GM19452 (cell line): ENCODE results near the gene NEU4.
"Not testable (repeated sequence)": the region's sequence is repeated elsewhere in the genome, so short reads cannot be mapped to it uniquely, and the experiment has no call there.

ENCODE experiments used
- ATAC-seq: cut with Tn5 transposase; IDR thresholded peaks from one replicate; pipeline ENCODE4 v1.9.1; 2021; ENCODE audit not compliant: unreplicated experiment

NEU4 gene

DNA sequence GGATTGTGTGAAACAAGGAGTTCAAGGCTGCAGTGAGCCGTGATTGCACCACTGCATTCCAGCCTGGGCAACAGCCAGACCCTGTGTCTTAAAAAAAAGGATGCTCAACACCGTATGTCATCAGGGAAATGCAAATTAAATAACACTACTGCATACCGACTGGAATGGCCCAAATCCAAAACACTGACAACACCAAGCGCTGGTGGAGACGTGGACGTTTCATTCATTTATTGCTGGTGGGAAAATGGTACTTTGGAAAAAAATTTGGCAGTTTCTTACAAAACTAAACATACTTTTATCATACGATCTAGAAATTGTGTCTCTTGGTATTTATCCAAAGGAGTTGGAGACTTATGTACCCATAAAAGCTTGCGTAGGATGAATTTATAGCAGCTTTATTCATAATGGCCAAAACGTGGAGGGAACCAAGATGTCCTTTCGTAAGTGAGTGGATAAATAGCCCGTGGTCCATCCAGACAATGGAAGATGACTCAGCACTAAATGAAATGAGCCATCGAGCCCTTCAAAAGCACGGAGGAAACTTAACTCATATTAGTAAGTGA lies 24.2 kb downstream of the NEU4 start:
- ATAC-seq = no peak

DNA sequence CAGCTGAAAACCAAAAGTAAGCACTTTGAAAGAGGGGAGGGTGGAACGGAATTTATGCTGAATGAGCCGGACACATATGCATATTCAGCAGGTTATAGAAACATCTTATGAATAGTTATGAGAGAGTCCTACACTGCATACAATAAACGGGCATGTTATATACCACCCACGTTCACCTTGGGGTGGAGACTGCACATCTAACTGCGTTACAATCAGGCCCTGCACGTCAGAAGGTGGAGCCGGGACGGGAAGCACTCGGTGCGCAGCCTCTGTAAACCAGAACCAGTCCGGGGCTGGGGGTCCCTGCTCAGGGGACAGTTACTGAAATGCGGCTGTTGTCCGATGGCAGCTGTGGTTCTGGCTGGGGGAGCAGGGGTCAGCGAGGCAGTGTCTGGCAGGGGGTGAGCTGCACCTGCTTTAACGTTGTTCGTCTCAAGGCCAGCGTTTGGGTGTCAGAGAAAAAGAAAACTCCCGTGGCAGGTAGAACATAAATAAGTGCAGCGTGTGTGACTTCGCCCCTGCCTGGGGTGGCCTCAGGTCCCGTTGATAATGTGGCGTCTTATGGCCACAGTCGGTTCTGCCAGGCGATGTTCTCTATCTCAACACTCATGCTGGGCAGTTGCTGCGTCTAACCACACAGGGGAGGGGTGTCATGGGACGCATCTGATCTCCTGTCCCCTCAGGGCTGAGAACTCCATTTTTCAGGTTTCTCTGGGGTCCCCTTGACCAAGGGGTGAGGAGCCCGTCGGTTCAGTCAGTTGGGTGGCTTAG lies 24.9 kb downstream of the NEU4 start:
- not testable (repeated sequence) for ATAC-seq

DNA sequence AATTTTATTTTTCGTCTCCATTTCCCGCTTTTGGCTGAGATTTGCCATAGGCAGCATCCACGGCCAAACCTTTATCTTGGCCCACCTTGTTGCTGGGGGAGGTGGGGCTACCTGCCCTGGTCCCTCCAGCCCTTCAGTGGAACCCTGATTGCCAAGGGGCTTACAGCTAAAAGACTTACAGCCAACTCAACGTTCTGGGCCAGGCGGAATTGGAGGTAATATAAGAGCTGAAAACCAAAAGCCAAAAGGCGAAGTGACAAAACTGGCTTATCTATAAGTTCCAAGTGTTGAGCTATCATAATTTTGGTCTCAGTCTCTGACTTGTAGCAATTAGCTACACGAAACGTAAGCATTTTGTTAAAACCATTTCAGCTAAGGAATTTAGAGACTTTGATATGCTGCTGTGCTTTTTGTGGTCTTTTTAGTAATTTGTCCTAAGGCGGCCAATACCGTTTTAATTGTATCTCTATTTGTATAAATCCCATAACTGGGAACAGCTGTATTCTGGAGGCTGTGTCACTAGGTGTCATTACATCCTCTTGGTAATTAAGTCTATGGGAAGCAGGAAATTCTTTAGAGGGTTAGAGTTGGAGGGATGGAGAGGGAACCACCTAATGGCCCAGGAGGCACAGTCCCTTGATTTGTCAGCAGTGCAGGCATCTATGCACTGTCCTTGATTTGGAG lies 25.7 kb downstream of the NEU4 start:
- no peak for ATAC-seq

DNA sequence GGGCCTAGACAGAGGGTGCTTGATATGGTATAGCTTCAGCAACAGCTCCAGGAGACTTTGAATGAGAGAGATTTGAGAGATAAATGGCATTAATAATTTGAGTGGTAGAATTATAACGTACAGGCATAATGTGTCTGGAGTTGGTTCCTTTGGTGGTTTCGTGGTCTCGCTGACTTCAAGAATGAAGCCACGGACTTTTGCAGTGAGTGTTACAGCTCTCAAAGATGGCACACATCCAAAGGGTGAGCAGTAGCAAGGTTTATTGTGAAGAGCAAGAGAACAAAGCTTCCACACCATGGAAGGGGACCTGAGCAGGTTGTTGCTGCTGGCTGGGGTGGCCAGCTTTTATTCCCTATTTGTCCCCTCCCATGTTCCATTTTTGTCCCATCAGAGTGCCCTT lies 26.6 kb downstream of the NEU4 start:
- no peak for ATAC-seq

DNA sequence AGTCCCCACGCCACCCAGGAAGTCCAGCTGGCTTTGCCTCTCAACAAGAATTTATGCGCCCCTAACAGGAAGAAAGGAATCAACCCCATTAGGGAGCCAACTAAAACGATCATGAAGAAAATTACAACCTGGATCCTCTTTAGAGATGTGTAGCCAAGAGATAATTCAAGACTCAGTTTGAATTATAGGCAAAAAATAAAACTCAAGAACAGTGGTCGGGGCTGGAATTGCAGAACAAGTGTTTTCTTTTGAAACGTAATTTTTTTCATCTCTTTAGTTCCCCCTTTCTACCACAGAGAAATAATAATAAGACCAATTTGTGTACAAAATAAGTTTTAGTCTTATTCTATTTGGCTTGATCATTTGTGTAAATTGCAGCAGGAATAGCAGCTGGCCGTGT lies 27.3 kb downstream of the NEU4 start:
- no peak for ATAC-seq

DNA sequence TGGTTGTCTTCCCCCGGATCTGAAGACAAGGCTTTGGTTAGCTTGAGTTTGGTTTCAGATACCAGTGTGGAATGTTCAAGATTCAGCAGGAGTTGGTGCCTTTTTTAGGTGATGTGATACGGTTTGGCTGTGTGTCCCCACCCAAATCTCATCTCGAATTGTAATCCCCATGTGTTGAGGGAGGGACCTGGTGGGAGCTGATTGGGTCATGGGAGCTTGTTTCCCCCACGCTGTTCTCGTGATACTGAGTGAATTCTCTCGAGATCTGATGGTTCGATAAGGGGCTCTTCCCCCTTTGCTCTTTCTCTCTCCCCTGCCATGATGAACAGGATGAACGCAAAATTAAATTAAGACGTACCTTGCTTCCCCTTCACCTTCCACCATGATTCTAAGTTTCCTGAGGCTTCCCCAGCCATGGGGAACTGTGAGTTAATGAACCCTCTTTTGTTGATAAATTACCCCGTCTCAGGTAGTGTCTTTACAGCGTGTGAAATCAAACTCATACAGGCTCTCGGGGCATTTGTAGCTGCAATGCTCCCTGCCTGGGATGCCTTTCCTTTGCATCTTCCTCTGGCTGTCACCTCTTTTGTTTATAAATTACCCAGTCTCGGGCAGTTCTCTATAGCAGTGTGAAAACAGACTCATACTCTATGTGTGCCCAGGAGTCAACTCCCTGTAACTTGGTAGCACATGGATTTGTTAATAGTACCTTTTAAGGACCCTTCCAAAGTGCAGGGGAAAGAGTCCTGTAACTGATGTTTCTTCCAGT lies 28.4 kb downstream of the NEU4 start:
- ATAC-seq = no peak

DNA sequence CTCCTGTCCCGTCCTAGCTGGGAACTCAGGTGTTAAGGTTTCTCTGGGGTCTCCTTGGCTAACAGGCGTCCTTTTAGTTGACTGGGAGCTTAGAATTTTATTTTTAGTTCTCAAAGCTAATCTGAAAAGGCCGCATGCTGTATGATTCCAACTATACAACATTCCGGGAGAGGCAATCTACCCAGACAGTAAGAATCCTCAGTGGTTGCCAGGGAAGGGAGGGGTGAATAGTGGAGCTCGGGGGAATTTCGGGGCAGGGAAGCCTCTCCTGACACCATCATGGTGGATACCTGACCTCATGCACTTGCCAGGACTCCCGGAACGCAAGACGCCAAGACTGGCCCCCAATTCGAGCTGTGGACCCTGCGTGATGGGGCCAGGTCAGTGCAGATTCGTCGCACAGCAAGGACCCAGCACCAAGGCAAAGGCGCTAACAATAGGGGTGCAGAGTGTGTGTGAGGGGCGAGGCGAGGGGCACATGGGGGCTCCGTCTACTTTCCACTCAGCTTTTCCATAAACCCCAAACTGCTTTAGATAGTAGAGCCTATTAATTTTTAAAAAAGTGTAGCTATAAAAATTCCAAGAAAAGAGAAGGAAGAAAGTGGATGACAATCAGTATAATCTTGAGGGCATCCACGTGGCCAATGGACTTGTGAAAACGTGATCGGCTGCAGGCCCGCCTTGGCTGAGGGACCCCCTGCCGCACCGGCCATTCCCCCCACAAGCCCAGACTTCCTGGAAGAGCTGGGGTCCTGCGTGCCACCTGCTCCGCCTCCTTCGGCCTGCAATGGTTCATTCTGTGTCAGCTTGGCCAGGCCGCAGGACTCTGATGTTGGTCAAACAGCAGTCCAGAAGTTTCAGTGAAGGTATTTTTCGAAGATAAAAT lies 32.4 kb downstream of the NEU4 start:
- ATAC-seq = no peak

DNA sequence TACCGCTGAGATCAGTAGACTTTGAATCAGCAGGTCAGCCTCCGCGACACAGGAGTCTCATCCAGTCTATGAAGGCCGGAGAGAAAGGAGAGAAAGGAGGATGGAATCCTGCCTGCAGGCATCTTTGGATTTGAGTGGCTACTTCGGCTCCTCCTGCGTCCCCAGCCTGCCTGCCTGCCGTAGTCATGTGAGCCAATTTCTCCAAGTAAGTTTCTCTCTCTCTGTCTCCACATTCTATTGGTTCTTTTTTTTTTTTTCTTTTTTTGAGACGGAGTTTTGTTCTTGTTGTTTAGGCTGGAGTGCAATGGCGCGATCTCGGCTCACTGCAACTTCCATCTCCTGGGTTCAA lies 33.0 kb downstream of the NEU4 start:
- ATAC-seq = no peak

DNA sequence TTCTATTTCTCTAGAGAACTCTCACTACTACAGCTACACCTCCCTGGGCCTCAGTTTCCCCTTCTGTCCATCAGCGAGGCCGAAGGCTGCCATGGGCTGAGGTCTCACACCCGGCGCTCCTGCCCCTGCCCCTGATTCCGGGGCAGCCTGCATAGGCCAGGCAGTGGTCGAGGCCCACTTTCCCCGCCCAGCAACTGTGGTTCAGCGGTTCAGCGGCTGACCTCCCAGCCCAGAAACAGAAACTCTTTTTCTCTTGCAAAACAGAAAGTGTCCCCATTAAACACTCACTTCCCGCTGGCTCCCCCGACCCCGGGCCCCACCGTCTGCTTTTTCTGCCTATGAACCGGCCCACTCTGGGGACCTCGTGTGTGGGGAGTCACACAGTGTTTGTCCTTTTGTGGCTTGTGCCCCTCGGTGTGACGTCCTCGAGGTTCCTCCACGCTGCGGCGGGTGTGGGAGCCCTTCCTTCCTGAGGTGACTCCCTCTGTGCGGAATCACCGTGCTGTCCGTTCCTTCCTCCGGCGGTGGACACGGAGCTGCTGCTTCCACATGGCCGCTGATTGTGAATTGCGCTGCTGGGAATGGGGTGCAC lies 33.7 kb downstream of the NEU4 start:
- ATAC-seq = no peak

DNA sequence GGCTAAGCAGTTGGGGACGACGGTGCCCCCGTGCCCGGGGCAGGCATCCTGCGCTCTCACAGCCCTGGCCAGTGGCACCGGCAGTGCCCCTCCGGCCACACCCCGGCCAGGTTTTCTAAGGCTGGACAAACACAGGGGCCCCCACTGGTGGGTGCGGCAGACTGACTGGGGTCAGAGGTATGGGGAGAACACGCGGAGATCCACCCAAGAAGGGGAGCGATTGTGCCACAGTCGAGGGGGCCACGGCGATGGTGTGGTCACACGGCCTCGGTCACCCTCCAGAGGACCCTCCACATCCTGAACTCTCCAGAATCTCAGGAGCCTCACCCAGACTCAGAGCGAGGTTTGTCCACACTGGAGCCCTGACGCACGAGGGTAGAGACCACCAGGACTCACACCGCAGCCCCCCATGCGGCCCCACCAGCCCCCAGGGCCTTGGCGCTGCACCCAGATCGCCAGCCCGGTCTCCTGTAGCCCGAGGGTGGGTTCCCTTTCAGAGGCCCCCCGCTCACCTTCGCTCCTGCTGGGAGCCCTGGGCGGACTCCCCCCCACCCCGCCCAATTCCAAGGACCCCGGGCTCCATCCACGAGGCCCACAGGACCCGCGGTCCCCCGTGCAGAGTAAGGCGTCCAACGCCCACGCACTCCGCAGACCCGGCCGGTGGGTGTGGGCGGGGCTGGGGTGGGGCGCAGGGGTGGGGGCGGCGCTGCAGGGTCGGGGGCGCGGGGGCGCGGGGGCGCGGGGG lies 34.5 kb downstream of the NEU4 start:
- no peak for ATAC-seq

DNA sequence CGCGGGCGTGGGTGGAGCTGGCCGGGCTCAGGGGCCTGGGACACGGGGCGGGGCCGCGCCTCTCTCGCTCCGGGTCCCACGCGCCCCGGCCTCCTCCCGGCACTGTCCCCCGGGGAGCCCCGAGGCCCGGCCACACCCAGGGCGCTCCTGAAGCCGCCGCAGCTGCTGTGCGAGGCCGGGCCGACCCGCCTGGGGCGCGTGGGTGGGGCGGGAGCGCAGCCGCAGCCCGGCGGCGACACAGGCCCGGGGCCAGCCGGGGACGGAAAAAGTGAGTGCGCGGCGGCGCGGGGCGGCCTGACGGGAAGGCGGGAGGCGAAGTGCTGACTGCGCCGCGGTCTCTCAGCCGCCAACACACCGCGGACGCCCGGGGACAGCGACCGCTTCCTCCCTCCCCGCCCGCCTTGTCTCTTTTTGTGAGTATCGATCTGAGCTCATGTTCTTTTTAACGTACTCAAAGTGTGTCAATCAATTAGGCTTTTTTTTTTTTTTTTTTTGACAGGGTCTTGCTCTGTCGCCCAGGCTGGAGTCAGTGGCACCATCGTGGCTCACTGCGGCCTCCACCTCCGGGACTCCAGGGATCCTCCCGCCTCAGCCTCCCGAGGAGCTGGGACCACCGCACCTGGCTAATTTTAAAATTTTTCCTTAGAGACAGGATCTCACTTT lies 35.2 kb downstream of the NEU4 start:
- peak; percentile 71 for ATAC-seq

DNA sequence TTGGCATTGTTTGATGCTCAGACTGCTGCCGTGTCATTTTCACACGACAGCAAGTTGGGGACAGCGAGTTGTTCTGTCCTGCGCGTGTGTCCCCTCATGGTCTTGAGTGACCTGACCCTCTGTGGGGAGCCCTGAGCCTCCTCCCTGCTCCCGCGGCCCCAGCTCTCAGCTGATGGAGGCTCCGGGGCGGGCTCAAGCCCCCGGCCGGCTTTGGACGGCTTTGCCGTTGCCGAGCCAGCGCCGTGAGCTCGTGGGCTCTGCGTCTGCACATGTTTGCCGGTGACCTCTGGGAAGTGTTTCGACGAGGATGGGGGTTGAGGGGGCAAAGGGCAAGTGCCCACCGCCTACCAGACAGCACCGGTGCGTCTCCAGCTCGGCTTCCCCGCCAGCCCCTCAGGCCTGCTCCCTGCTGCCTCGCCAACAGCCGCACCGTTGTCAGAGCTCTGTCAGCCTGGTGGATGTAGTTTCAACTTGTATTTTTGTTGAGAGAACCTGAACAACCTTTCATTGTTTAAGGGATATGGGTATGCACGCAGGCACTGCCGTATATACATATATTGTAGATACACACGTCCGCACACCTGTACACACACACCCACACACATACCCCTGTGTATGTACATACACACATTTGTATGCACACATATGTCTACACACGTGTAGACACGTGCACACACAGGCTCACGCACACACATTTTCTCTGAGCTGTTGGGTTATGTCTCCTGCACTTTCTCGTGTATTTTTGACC lies 36.0 kb downstream of the NEU4 start:
- ATAC-seq = no peak

DNA sequence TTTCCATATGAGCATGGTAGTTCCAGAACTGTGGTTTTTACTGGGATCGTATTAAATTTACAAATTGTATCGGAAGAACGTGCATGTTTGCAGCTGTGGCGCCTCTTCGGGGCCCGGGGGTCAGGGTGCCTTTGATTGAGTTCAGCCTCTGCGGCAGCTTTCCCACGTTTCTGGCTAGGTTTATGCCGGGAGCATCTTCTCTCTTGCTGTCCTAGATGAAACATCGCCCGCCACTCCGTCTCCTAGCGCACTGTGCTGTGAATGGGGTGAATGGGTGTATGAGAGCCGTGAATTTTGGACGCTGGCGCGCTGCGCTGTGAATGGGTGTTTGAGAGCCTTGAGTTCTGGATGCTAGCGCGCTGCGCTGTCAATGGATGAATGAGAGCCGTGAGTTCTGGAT lies 37.4 kb downstream of the NEU4 start:
- ATAC-seq = no peak

DNA sequence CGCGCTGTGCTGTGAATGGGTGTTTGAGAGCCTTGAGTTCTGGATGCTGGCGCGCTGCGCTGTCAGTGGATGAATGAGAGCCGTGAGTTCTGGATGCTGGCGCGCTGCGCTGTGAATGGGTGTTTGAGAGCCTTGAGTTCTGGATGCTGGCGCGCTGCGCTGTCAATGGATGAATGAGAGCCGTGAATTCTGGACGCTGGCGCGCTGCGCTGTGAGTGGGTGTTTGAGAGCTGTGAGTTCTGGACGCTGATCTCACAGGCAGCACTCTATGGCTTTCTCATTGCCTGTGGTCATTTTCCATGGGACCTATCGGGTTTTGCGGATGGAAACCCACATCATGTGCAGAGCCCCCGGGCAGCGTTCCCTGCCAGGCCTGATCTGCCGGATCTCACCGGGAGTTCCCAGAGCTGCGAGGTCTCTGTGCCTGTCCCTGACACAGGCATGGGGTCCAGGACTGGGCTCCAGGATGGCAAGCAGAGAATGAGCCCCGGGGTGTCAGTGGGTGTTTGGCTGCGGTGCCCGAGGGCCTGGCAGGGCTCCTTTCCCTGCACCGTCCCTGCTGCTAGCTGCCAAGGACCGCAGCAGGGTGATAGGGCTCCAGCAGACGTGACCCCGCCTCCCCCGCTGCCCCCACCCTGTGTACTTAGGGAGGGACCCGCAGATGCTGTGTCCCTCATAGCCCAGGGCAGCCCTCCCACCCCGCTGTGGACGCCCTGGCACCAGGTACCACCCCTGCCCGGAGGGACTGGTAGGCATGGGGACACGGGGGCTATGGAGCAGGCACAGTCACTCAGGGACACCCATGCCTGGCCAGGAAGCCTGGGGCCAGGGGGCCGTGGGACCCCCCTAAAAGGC lies 40.0 kb downstream of the NEU4 start:
- ATAC-seq = no peak

DNA sequence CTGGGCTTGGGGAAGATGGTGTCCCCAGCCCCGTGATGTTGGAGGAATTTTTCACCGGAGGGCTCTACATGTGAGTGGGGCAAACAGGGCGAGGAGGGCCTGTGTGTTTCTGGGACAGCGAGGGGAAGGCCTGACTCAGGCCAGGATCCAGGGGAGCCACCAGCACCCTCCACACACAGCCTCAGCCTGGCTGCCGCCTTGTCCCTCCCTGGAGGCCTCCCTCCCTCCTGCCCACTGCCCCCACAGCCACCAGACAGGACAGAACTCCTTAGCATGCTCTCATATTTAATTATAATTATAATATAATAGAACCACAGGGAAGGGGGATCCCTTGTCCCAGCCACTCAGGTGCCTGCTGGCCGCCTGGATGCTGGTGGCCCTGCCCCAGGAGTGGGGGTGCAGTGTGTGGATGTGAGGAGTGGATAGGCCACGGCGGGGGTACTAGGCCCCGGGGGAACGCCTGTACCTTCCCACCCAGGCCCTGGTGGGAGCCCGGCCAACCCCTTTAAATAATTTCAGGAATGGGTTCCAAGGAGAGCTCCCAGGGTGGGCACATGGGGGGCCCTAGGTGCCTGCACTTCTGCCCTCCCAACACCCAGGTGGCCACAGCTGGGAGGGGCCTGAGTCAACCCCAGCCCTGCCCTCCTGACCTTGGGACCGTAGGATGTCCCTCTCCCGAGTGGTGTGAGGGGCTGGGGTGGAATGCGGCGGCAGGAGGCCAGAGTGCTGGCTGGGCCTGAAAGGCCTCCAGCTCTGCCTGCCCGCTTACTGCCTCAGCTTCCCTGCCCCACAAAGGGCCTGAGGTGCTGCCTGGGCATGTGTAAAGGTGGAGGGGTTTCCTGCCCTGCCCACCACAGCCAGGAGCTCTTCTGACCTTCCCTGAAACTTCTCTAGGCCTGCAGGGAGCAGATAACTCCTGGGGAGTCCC lies 40.9 kb downstream of the NEU4 start:
- no peak for ATAC-seq

DNA sequence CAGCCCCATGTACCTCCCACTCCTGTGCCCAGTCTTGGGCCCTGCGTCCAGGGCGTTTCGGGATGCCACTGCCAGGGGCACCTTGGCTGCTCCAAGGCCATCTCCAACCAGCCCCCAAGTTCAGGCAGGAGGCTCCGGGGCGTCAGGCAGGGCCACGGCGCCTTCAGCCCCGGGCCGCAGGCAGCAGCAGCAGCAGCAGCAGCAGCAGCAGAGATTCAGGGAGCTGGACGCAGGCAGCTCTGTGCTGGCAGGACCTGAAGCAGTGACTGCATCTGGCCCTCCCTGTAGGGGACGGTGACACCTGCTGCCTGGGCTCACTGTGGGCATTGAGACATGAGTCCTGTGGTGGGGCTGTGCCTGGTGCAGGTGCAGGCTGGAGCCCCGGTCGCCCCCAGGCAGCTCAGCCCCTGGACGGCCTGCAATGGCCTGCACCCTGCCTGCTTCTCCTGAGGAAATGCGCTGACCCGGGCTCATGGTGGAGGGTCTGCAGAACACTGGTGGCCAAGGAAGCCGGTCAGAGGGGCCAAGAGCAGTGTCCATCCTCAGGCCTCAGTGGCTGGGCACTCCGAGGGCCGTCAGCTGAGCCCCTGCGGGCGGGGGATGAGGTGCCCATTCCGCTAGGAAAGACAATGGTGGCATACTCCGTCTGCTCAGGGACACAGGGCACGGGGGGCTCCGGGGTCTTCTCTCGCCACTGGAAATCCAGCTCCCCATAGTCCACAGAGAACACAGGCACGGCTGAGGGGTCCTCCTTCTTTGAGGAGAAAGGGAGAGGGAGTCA lies 41.7 kb downstream of the NEU4 start:
- no peak for ATAC-seq
